Prostate gland (tissue), 2 donors: ENCODE results near the gene ADH1B. TPM values are rescaled to one million over a fixed set of nuclear protein-coding genes. Genes with fewer than 3 reads are reported as not detected.
"Not testable (repeated sequence)": the region's sequence is repeated elsewhere in the genome, so short reads cannot be mapped to it uniquely, and the experiment has no call there.

Experiments
- DNase-seq: peaks from one replicate; pipeline ENCODE4 v3.0.0-alpha.2; 2019; ENCODE audit warnings: low spot score
- H3K27ac ChIP-seq, 2 donors: fragments of 200-600 bp; sonication (generic); 2 replicates each; pipeline ENCODE4 v1.5.1; 2017 to 2019
- H3K27me3 ChIP-seq: fragments of 200-600 bp; sonication (generic); replicated peaks from 2 replicates; pipeline ENCODE4 v1.5.1; 2019; ENCODE audit not compliant: insufficient read depth
- H3K36me3 ChIP-seq, 2 donors: fragments of 200-600 bp; sonication (generic); 1 replicate in 1 of 2; 2 replicates in 1 of 2; pipeline versions ENCODE4 v1.5.1 to v1.8.1; 2017 to 2019
- H3K4me1 ChIP-seq: fragments of 200-600 bp; sonication (generic); replicated peaks from 2 replicates; pipeline ENCODE4 v1.5.1; 2019
- H3K4me3 ChIP-seq, 2 donors: fragments of 200-600 bp; sonication (generic); 2 replicates each; pipeline ENCODE4 v1.5.1; 2017 to 2019
- H3K9me3 ChIP-seq: fragments of 200-600 bp; sonication (generic); 2 replicates; pipeline ENCODE4 v1.5.1; 2017
- CTCF ChIP-seq, 4 experiments: fragments of 200-600 bp in 2 of 4; fragments of 450-650 bp in 2 of 4; sonication (generic) in 2 of 4; IDR thresholded peaks; 1 replicate in 3 of 4; 2 replicates in 1 of 4; pipeline ENCODE4 v1.5.1; 2016 to 2019; ENCODE audit warnings: antibody characterized with exemption in 4 of 4, mild to moderate bottlenecking in 2 of 4, moderate library complexity in 2 of 4
- POLR2A ChIP-seq: fragments of 450-650 bp; IDR thresholded peaks from one replicate; pipeline ENCODE4 v1.6.1; 2016; ENCODE audit warnings: antibody characterized with exemption, mild to moderate bottlenecking
- POLR2AphosphoS5 ChIP-seq: sonication (generic); formaldehyde crosslinking; IDR thresholded peaks from one replicate; pipeline ENCODE4 v1.6.1; 2017; ENCODE audit warnings: antibody characterized with exemption
- WGBS: methylation state at CpG from one replicate; pipeline ENCODE4 v1.1.5; 2018; 5-methylcytosine and 5-hydroxymethylcytosine counted together
- intact Hi-C: fragments of 100-400 bp; cut with DNase I; formaldehyde crosslinking; loops from one replicate; pipeline ENCODE4 v1.14.2; 2022
- total RNA-seq, 2 donors: library from RNA; depleted of rRNA; stranded (reverse); fragments of >200 nt; gene quantifications; one replicate each; pipeline ENCODE4 v1.1.0, GENCODE V29; 2016

Gene ADH1B
- total RNA-seq, 2 donors from 2014 or later: 12.8 to 17.3 TPM

GRCh38 chr4:99352602-99353537, 31.7 kb upstream of the ADH1B start, which contains the start of gene ADH1C:
Gene ADH1C, minus strand, starts transcription at chr4:99352746. Its CDS starts 71 bp downstream, at chr4:99352675.
- Histone ChIP-seq H3K4me3 (no peak within 1 kb of the TSS), H3K9me3 (no peaks in the 10 kb centered on the region), H3K27ac (peak within 1 kb of the TSS; percentile 51 to 59), H3K36me3 (no peaks in the 10 kb centered on the region), H3K27me3 (no peaks in the 10 kb centered on the region), H3K4me1 (no peaks in the 10 kb centered on the region)
- intact Hi-C loops: no loop called here
- DNase-seq: peak; percentile 9
- peak; percentile 62 for TF ChIP-seq POLR2AphosphoS5
- TF ChIP-seq POLR2A: no peak
- 27% methylated on average over 10 of the region's 10 CpGs for WGBS

GRCh38 chr4:99351487-99351886, 30.3 kb upstream of the ADH1B start:
- no peaks in the 10 kb centered on the region for H3K36me3 ChIP-seq
- WGBS: 96% methylated on average over 2 of the region's 2 CpGs
- H3K27ac ChIP-seq: no peak overlapping the region
- DNase-seq: no peak
- no peak overlapping the region for H3K4me3 ChIP-seq
- no peaks in the 10 kb centered on the region for H3K27me3 ChIP-seq
- H3K9me3 ChIP-seq: no peaks in the 10 kb centered on the region
- H3K4me1 ChIP-seq: no peaks in the 10 kb centered on the region
- intact Hi-C loops: no loop called here
- TF ChIP-seq POLR2A: no peak
- no peak for TF ChIP-seq CTCF (IDR thresholded peaks at IDR 0.05)
- no peak for TF ChIP-seq POLR2AphosphoS5

- H3K4me3 ChIP-seq: no peak overlapping the region
- intact Hi-C loops: no loop called here
- TF ChIP-seq POLR2AphosphoS5: peak; percentile 11
- TF ChIP-seq POLR2A: no peak
- no peak for TF ChIP-seq CTCF (IDR thresholded peaks at IDR 0.05)
- H3K36me3 ChIP-seq: no peaks in the 10 kb centered on the region
- no peaks in the 10 kb centered on the region for H3K9me3 ChIP-seq
- H3K27me3 ChIP-seq: no peaks in the 10 kb centered on the region
- H3K4me1 ChIP-seq: no peaks in the 10 kb centered on the region
- no peak overlapping the region for H3K27ac ChIP-seq
- no peak for DNase-seq
Observed at GRCh38 chr4:99349338-99349737, 28.1 kb upstream of the ADH1B start.

DNA sequence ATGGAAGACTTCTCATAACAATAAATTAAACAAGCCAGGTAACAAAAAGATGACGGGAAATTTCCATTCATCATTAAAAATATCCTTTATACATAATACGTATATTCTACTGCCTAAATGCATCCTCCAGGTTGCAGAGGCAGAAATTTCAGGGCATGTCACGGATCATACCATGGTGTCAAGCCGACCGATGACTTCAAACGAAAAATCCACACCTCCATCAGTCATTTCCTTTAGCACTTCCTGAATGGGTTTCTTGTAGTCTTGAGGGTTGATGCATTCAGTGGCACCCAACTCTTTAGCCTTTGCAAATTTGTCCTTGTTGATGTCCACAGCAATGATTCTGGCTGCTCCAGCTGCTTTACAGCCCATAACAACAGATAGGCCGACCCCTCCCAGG, 21.4 kb upstream of the ADH1B start:
- H3K4me3 ChIP-seq, H3K27ac ChIP-seq, DNase-seq, intact Hi-C loops, H3K4me1 ChIP-seq, H3K27me3 ChIP-seq, H3K9me3 ChIP-seq, H3K36me3 ChIP-seq: not testable (repeated sequence)
- 96% methylated on average over 7 of the region's 7 CpGs for WGBS

GRCh38 chr4:99341426-99341825, 20.2 kb upstream of the ADH1B start:
- DNase-seq: no peak
- Histone ChIP-seq H3K36me3 (no peaks in the 10 kb centered on the region), H3K4me3 (no peak overlapping the region), H3K9me3 (no peaks in the 10 kb centered on the region), H3K27me3 (no peaks in the 10 kb centered on the region), H3K4me1 (no peaks in the 10 kb centered on the region), H3K27ac (no peak overlapping the region)
- no peak for TF ChIP-seq POLR2A
- no peak for TF ChIP-seq CTCF (IDR thresholded peaks at IDR 0.05)
- no peak for TF ChIP-seq POLR2AphosphoS5
- intact Hi-C loops: no loop called here
- 100% methylated on average over 1 of the region's 1 CpG for WGBS

DNA sequence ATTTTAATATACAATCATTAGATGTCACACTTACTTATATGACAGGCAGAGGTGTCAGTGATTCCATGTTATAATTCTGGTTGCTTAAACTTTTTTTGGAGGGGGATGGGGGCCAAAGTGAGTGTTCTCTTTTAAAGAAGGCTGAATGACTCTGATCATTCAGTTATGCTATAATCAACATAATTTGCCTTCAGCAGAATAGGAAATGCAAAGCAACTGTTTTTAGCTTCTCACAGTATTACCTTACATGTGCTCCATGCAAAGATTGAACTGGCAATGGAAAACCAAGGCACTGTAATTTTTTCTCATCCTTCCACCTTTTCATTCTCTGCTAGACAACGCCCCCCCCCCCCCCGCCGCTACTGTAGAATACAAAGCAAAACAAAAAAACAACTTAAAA, 18.0 kb upstream of the ADH1B start:
- 93% methylated on average over 3 of the region's 3 CpGs for WGBS
- Histone ChIP-seq H3K4me1 (no peaks in the 10 kb centered on the region), H3K4me3 (no peak overlapping the region), H3K27me3 (no peaks in the 10 kb centered on the region), H3K27ac (no peak overlapping the region), H3K9me3 (no peaks in the 10 kb centered on the region), H3K36me3 (no peaks in the 10 kb centered on the region)
- DNase-seq: no peak
- TF ChIP-seq CTCF (IDR thresholded peaks at IDR 0.05) (no peak), POLR2A (no peak), POLR2AphosphoS5 (no peak)
- intact Hi-C loops: no loop called here
